ENCODE results near the gene SERTAD4.
"Not testable (repeated sequence)": the region's sequence is repeated elsewhere in the genome, so short reads cannot be mapped to it uniquely, and the experiment has no call there.

SERTAD4 gene

GRCh38 chr1:210232511-210233215 is at the start of gene SERTAD4:
Gene SERTAD4, plus strand, starts transcription at chr1:210232796. Its CDS starts 5,165 bp downstream, at chr1:210237961.
- DNase-seq (ENCODE audit: low read depth in 2 of 2): no peak

DNA sequence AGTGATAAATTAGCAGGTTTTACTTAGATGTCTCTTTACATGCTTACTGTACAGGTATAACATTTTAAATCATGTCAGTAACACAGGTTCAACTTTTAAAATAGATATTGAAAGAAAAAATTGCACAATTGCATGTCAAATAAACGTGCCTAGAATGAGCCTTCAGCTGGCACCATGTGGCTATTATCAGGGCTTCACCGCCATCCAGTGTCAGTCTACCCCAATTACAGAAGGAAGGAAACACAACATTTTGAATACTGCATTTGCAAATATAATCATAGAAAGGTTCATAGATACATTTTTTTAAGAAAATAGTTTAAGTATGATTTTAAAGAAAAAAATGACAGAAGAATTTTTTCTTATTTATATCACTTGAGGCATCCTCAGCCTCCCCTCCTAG is 47.5 kb upstream of the SERTAD4 start:
- no peak for DNase-seq (ENCODE audit: low read depth in 2 of 2)

DNA sequence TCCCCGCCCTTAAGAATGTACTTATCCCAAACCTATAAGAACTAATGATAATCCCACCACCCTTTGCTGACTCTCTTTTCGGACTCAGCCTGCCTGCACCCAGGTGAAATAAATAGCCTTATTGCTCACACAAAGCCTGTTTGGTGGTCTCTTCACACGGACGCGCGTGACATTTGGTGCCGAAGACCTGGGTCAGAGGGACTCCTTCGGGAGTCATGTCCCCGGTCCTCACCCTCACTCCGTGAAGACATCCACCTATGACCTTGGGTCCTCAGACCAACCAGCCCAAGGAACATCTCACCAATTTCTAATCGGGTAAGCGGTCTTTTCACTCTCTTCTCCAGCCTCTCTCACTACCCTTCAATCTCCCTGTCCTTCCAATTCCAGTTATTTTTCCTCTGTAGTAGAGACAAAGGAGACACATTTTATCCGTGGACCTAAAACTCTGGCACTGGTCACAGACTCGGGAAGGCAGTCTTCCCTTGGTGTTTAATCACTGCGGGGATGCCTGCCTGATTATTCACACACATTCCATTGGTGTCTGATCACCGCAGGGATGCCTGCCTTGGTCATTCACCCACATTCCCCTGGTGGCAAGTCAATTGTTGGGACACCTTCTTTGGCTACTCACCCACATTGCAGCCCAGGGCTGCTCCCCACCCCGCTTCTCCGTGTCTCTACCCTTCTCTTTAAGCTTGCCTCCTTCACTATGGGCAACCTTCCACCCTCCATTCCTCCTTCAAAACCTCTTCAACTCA is 44.6 kb upstream of the SERTAD4 start:
- DNase-seq (ENCODE audit: low read depth in 2 of 2): not testable (repeated sequence)

GRCh38 chr1:210189426-210189825 is 43.2 kb upstream of the SERTAD4 start:
- no peak for DNase-seq (ENCODE audit: low read depth in 2 of 2)

- no peak for DNase-seq (ENCODE audit: low read depth in 2 of 2)
Measured at GRCh38 chr1:210195635-210196160, 36.9 kb upstream of the SERTAD4 start.

DNA sequence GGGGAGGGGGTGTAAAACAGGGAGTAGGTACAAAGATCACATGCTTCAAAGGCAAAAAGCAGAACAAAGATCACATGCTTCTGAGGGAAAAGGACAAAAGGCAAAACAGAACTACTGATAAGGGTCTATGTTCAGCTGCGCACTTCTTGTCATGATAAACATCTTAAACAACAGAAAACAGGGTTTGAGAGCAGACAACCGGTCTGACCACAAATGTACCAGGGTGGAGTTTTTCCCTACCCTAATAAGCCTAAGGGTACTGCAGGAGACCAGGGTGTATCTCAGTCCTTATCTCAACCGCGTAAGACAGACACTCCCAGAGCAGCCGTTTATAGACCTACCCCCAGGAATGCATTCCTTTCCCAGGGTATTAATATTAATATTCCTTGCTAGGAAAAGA is 36.3 kb upstream of the SERTAD4 start:
- not testable (repeated sequence) for DNase-seq (ENCODE audit: low read depth in 2 of 2)

GRCh38 chr1:210198840-210199239 is 33.8 kb upstream of the SERTAD4 start:
- DNase-seq (ENCODE audit: low read depth in 2 of 2): no peak

DNA sequence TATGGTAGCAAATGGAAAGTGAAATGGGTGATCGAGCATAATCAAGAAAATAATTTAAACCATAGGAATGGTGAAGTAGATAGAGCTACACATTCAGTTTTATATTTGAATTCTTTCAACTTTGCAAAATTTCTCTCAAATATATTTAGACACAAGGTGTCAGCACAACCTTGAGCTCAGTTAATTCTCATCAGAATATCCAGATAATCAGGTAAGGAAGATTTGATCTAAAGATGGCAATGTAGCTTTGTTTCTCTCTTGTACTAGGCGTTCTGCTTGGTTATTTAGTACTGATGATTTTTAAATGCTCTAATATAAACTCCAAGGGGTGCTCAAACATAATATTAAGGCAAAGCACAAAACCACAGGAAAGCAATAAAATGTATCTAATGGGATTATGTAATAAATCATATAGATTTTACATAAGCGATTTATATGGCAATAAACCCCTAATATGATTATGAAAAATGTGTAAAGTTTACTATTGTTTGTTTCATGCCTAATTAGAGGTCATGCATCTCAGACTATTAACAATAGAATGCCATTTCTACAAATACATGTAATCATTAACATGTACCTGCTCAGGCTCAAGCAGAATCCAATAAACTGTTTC is 32.4 kb upstream of the SERTAD4 start:
- no peak for DNase-seq (ENCODE audit: low read depth in 2 of 2)

DNA sequence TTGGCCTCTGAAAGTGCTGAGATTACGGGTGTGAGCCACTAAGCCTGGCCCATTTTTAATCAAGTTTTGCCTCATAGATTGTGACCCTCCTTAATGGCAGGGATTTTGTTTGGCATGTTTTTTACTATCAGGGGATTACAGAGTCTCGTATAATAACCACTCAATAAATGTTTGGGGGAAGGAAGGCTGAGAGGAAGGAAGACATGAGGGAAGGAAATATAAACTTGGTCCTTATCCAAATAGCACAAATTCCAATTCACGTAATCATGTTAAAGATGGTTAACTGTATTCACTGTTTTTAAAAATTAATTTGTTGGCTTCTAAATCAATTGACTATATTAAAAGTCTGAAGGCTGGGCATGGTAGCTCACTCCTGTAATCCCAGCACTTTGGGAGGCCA is 30.9 kb upstream of the SERTAD4 start:
- DNase-seq (ENCODE audit: low read depth in 2 of 2): no peak

DNA sequence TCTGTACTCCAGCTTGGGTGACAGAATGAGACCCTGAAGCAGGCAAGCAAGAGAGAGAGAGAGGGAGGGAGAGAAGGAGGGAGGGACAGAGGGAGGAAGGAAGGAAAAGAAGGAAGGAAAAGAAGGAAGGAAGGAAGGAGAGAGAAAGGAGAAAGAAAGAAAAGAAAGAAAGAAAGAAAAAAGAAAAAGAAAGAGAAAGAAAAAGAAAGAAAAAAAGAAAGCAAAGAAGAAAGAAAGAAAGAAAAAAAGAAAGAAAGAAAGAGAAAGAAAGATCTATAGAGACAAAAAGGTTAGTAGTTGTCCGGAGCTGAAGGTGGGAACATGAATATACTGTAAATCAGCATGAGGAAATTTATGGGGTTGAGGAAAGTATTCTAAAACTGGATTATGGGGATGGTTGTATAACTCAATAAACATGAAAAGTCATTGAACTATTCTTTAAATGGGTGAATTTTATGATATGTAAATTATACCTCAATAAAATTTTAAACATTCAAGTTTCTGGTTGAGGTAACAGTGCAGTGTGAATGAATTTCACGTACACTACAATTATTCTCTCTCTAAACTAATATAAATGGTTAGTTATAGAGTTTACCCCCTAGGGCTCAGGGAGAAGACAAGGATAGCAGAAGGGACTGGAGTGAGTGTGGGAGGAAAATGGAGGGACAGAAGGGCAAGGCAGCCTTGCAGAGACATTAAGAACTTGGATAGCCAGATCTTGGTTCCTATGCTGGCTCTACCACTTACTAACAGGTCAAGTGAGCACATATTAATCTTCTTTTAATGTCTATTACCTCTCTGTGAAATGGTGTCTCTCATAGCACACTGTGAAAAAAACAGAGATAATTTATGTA is 24.8 kb upstream of the SERTAD4 start:
- no peak for DNase-seq (ENCODE audit: low read depth in 2 of 2)

GRCh38 chr1:210213335-210213734 is 19.3 kb upstream of the SERTAD4 start:
- no peak for DNase-seq (ENCODE audit: low read depth in 2 of 2)

GRCh38 chr1:210214573-210215409 is 17.8 kb upstream of the SERTAD4 start:
- no peak for DNase-seq (ENCODE audit: low read depth in 2 of 2)

- DNase-seq (ENCODE audit: low read depth in 2 of 2): no peak
Measured at GRCh38 chr1:210217482-210217881, 15.1 kb upstream of the SERTAD4 start.

DNA sequence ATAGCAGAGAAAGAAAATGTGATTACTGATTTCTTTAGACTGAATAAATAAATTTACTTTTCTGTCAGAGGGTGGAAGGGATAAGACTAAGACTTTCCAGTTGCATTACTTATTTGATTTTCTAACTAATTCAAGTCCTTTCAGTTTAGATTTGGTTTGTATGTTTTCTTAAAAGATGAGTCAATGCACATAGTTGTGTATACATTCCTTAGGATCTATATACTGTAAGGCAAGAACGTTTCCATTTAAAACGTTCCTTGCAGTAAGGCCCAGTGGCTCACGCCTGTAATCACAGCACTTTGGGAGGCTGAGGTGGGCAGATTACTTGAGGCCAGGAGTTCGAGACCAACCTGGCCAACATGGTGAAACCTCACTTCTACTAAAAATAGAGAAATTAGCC is 14.5 kb upstream of the SERTAD4 start:
- no peak for DNase-seq (ENCODE audit: low read depth in 2 of 2)

DNA sequence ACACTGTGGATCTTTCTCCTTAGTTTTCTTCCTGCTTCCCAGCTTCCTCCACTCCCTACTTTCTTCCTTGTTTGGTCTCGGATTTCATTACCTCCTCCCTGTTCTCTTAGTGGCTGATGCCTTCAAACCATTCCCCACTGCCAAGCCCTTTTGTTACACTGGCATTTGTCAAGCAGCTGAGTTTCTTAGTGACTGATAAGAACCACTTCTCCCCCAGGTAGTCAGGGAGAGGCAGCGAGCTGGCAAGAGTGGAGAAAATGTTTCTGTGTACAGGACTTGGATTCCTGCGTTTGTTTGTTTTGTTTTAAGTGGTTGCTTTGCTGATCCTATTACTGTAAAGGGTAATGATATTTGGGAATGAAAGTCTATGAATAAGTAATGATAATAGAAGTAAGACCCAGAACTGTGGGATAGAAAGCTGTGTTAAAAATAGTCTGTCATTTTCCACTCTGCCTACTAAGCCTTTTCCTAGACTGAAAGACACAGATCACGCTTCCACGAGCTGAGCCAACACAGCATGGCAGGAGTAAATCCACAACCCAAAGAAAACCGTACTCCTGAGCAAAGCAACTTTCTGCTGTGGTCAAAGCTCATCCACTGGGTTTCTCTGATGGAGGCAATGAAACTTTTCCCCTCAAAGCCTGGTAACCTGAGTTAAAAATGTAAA is 10.1 kb upstream of the SERTAD4 start:
- no peak for DNase-seq (ENCODE audit: low read depth in 2 of 2)

- DNase-seq (ENCODE audit: low read depth in 2 of 2): no peak
Measured at GRCh38 chr1:210223226-210223904, 9.2 kb upstream of the SERTAD4 start.

DNA sequence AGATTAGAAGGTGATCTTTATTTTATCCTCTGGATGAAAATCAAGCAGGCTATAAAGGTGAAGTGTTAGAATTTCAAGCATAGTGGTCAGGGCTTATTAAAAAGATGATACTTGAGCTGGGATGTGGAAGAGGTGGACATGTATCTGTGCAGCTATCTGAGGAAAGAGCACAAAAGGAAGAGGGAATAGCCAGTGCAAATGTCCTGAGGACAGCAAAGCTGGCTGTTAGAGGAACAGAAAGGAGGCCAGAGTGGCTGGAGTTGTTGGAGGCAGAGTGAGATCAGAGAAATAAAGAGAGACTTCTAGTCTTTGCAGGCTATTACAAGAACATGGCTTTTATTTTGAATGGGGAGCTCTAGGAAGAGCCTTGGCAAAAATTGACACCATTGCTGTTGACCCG is 4.4 kb upstream of the SERTAD4 start:
- no peak for DNase-seq (ENCODE audit: low read depth in 2 of 2)

GRCh38 chr1:210230149-210230695 is 2.4 kb upstream of the SERTAD4 start:
- no peak for DNase-seq (ENCODE audit: low read depth in 2 of 2)

- no peak for DNase-seq (ENCODE audit: low read depth in 2 of 2)
Measured at GRCh38 chr1:210231846-210232510, 618 bp upstream of the SERTAD4 start.
